Neural crest cell (in vitro differentiated cells): ENCODE measurements around the gene GP2. TPM values are rescaled to one million over a fixed set of nuclear protein-coding genes. Genes with fewer than 3 reads are reported as not detected.
"Not testable (repeated sequence)": the region's sequence is repeated elsewhere in the genome, so short reads cannot be mapped to it uniquely, and the experiment has no call there.

Source experiments
- DNase-seq: peaks from one replicate; pipeline ENCODE4 v3.0.0; 2021; ENCODE audit warnings: low read depth, mixed read lengths, low spot score
- H3K27ac Mint-ChIP-seq: one replicate; pipeline ENCODE4 v1.8.0; 2021; ENCODE audit warnings: mild to moderate bottlenecking, mixed read lengths; ENCODE audit not compliant: unreplicated experiment
- H3K27me3 Mint-ChIP-seq: 2 replicates; pipeline ENCODE4 v1.8.0; 2021; ENCODE audit warnings: low read depth, mild to moderate bottlenecking, mixed read lengths
- H3K36me3 Mint-ChIP-seq: 2 replicates; pipeline ENCODE4 v1.8.0; 2021; ENCODE audit warnings: low read depth, mild to moderate bottlenecking, mixed read lengths
- H3K4me1 Mint-ChIP-seq: 2 replicates; pipeline ENCODE4 v1.8.0; 2021; ENCODE audit warnings: mixed read lengths
- H3K4me3 Mint-ChIP-seq: one replicate; pipeline ENCODE4 v1.8.0; 2021; ENCODE audit warnings: mild to moderate bottlenecking, mixed read lengths
- H3K9me3 Mint-ChIP-seq: 2 replicates; pipeline ENCODE4 v1.8.0; 2021; ENCODE audit warnings: mixed read lengths
- CTCF ChIP-seq: fragments of 200-600 bp; sonication (generic); conservative IDR thresholded peaks from 2 replicates; pipeline ENCODE4 v1.5.0; 2021; ENCODE audit warnings: antibody characterized with exemption, mild to moderate bottlenecking
- total RNA-seq: library from RNA; stranded (reverse); gene quantifications from 2 replicates; pipeline ENCODE4 v1.2.1, GENCODE V29; 2021

GP2 gene
- total RNA-seq, 1 donor from 2014 or later = not detected

- H3K27me3 Mint-ChIP-seq = peaks cover 81% of the 10 kb centered on the region
- DNase-seq = no peak
- H3K27ac Mint-ChIP-seq = no peak overlapping the region
- H3K4me3 Mint-ChIP-seq = no peak overlapping the region
- no peaks in the 10 kb centered on the region for H3K9me3 Mint-ChIP-seq
- no peaks in the 10 kb centered on the region for H3K4me1 Mint-ChIP-seq
- no peaks in the 10 kb centered on the region for H3K36me3 Mint-ChIP-seq
- TF ChIP-seq CTCF = no peak
Measured at GRCh38 chr16:20316715-20317114, 10.6 kb downstream of the GP2 start.

GRCh38 chr16:20315764-20316163, 11.5 kb downstream of the GP2 start:
- Mint-ChIP-seq H3K27me3 (peaks cover 78% of the 10 kb centered on the region), H3K4me1 (no peaks in the 10 kb centered on the region), H3K9me3 (no peaks in the 10 kb centered on the region), H3K36me3 (no peaks in the 10 kb centered on the region), H3K27ac (no peak overlapping the region), H3K4me3 (no peak overlapping the region)
- TF ChIP-seq CTCF = no peak
- DNase-seq = no peak

- Mint-ChIP-seq H3K9me3 (no peaks in the 10 kb centered on the region), H3K27me3 (peaks cover 71% of the 10 kb centered on the region), H3K36me3 (no peaks in the 10 kb centered on the region), H3K27ac (no peak overlapping the region), H3K4me3 (no peak overlapping the region), H3K4me1 (no peaks in the 10 kb centered on the region)
- DNase-seq = no peak
- no peak for TF ChIP-seq CTCF
Measured at GRCh38 chr16:20314575-20314974, 12.7 kb downstream of the GP2 start.

- no peak for DNase-seq
- Mint-ChIP-seq H3K4me3 (no peak overlapping the region), H3K27ac (no peak overlapping the region), H3K9me3 (no peaks in the 10 kb centered on the region), H3K27me3 (peaks cover 65% of the 10 kb centered on the region), H3K36me3 (no peaks in the 10 kb centered on the region), H3K4me1 (no peaks in the 10 kb centered on the region)
- TF ChIP-seq CTCF = no peak
Measured at GRCh38 chr16:20313741-20314140, 13.6 kb downstream of the GP2 start.

- not testable (repeated sequence) for H3K4me3 Mint-ChIP-seq, DNase-seq, H3K27ac Mint-ChIP-seq, H3K4me1 Mint-ChIP-seq, H3K9me3 Mint-ChIP-seq, H3K36me3 Mint-ChIP-seq
- peaks cover 54% of the 10 kb centered on the region for H3K27me3 Mint-ChIP-seq
Measured at GRCh38 chr16:20312536-20313095, 14.7 kb downstream of the GP2 start.

- Mint-ChIP-seq H3K4me1 (no peaks in the 10 kb centered on the region), H3K4me3 (no peak overlapping the region), H3K36me3 (no peaks in the 10 kb centered on the region), H3K27me3 (peaks cover 47% of the 10 kb centered on the region), H3K27ac (no peak overlapping the region), H3K9me3 (no peaks in the 10 kb centered on the region)
- DNase-seq = no peak
- no peak for TF ChIP-seq CTCF
Measured at GRCh38 chr16:20311548-20311947, 15.8 kb downstream of the GP2 start.
